Measurements from ENCODE around the gene FOXJ1. TPM values are rescaled to one million over a fixed set of nuclear protein-coding genes. Genes with fewer than 3 reads are reported as not detected.

The FOXJ1 gene
- total and polyA plus RNA-seq, 4 donors, result 32.5 to 95.0 (median 50.3) TPM

DNA sequence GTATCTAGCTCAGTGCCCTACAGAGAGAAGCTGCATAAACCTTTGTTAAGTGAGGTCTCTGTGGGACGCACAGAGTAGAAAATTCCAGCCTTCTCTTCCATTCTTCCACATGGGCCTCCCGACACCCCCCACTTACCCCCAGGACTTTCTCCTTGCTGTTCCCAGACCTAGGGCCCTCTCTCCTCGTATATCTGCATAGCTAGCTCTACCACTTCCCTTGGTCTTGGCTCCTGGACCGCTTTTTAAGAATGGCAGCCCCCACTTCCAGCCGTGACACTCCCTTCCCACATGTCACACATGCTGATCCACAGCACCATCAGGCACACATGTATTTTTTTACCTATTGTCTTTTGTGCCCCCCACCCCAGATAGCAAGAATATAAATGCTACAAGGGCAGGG lies 16.7 kb upstream of the FOXJ1 start:
- peaks cover 0 to 4% (median 0%) of the 10 kb centered on the region in 5 donors for H3K4me1 ChIP-seq (ENCODE audit: control insufficient read depth in 5 of 5, insufficient read depth in 5 of 5, low read length in 5 of 5)
- no peaks in the 10 kb centered on the region for H3K27me3 ChIP-seq (ENCODE audit: control insufficient read depth in 3 of 3, insufficient read depth in 3 of 3, low read length in 2 of 3)
- no peaks in the 10 kb centered on the region for H3K9me3 ChIP-seq (ENCODE audit: control insufficient read depth in 4 of 4, insufficient read depth in 3 of 4, low read length in 3 of 4)
- H3K27ac ChIP-seq (ENCODE audit: low read depth in 1 of 2, low read length in 1 of 2), result no peak overlapping the region
- ATAC-seq (ENCODE audit: insufficient read depth, low FRiP score), result no peak
- TF ChIP-seq CTCF (IDR thresholded peaks at IDR 0.05; ENCODE audit: control extremely low read depth, extremely low read depth), result no peak
- DNase-seq, result no peak
- H3K9ac ChIP-seq (ENCODE audit: insufficient read depth in 1 of 2, low read length in 2 of 2), result no peak overlapping the region
- 86 to 95% methylated on average over 5 of the region's 5 CpGs for WGBS, 2 donors
- H3K36me3 ChIP-seq (ENCODE audit: control insufficient read depth in 4 of 4, insufficient read depth in 4 of 4, low read length in 4 of 4), result no peaks in the 10 kb centered on the region
- H3K4me3 ChIP-seq, result no peak overlapping the region

DNA sequence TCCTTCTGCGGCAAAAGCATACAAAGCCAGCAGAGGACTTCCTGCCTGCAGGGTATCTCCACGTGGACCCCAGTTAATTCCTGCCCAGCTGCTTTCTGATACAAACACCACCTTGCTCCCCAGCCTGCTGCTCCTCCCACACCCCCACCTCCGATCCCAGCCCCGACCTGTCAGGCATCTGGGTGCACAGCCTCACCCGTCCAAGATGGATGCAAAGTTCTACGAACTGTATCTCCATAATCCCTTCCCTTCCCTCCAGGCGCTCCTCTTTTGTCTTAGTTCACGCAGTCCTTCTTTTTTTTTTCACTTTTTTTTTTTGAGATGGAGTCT lies 15.6 kb upstream of the FOXJ1 start:
- DNase-seq (no peak), ATAC-seq (ENCODE audit: insufficient read depth, low FRiP score) (no peak)
- no peaks in the 10 kb centered on the region for H3K27me3 ChIP-seq (ENCODE audit: control insufficient read depth in 3 of 3, insufficient read depth in 3 of 3, low read length in 2 of 3)
- no peak overlapping the region for H3K27ac ChIP-seq (ENCODE audit: low read depth in 1 of 2, low read length in 1 of 2)
- WGBS, 2 donors, result 87 to 88% methylated on average over 8 of the region's 8 CpGs
- peaks cover 0 to 2% (median 0%) of the 10 kb centered on the region in 4 donors for H3K36me3 ChIP-seq (ENCODE audit: control insufficient read depth in 4 of 4, insufficient read depth in 4 of 4, low read length in 4 of 4)
- H3K9ac ChIP-seq (ENCODE audit: insufficient read depth in 1 of 2, low read length in 2 of 2), result no peak overlapping the region
- H3K4me3 ChIP-seq, result no peak overlapping the region
- no peaks in the 10 kb centered on the region for H3K9me3 ChIP-seq (ENCODE audit: control insufficient read depth in 4 of 4, insufficient read depth in 3 of 4, low read length in 3 of 4)
- TF ChIP-seq CTCF (IDR thresholded peaks at IDR 0.05; ENCODE audit: control extremely low read depth, extremely low read depth), result no peak
- H3K4me1 ChIP-seq (ENCODE audit: control insufficient read depth in 5 of 5, insufficient read depth in 5 of 5, low read length in 5 of 5), result peaks cover 0 to 4% (median 0%) of the 10 kb centered on the region in 5 donors

GRCh38 chr17:76155988-76156661 lies 15.1 kb upstream of the FOXJ1 start:
- H3K36me3 ChIP-seq (ENCODE audit: control insufficient read depth in 4 of 4, insufficient read depth in 4 of 4, low read length in 4 of 4), result peaks cover 0 to 2% (median 0%) of the 10 kb centered on the region in 4 donors

More at GRCh38 chr17:76155988-76156661, 15.1 kb upstream of the FOXJ1 start:
- DNase-seq (peak in 1 of 3 donors; percentile 15), ATAC-seq (ENCODE audit: insufficient read depth, low FRiP score) (no peak)
- Histone ChIP-seq H3K9me3 (ENCODE audit: control insufficient read depth in 4 of 4, insufficient read depth in 3 of 4, low read length in 3 of 4) (no peaks in the 10 kb centered on the region), H3K27ac (ENCODE audit: low read depth in 1 of 2, low read length in 1 of 2) (no peak overlapping the region), H3K4me1 (ENCODE audit: control insufficient read depth in 5 of 5, insufficient read depth in 5 of 5, low read length in 5 of 5) (peaks cover 0 to 4% (median 0%) of the 10 kb centered on the region in 5 donors), H3K9ac (ENCODE audit: insufficient read depth in 1 of 2, low read length in 2 of 2) (no peak overlapping the region), H3K27me3 (ENCODE audit: control insufficient read depth in 3 of 3, insufficient read depth in 3 of 3, low read length in 2 of 3) (no peaks in the 10 kb centered on the region), H3K4me3 (no peak overlapping the region)
- TF ChIP-seq CTCF (IDR thresholded peaks at IDR 0.05; ENCODE audit: control extremely low read depth, extremely low read depth), result no peak
- 84 to 89% methylated on average over 13 of the region's 13 CpGs for WGBS, 2 donors

Data from lung (tissue), 12 donors.